MCF 10A (cell line): ENCODE data around the gene GRM8. TPM values are rescaled to one million over a fixed set of nuclear protein-coding genes. Genes with fewer than 3 reads are reported as not detected.

Experiments used
- BruUV-seq: library from RNA; stranded (reverse); fragments of 400-500 nt; replicated peaks from 2 replicates; lab custom pipeline; 2021; lab: Mats Ljungman, UMichigan
- CTCF ChIA-PET: fragments of 300-600 bp; sonication (Branson Sonifier 250); formaldehyde crosslinking; extraction: SDS; loops from one replicate; lab custom pipeline; 2021; ENCODE audit warnings: antibody characterized with exemption, inconsistent platforms; lab: Yijun Ruan, JAX
- POLR2A ChIA-PET: fragments of 300-600, 350-650 bp; sonication (Branson Sonifier 250); formaldehyde crosslinking; extraction: SDS; loops from one replicate; lab custom pipeline; 2020; ENCODE audit warnings: antibody characterized with exemption, inconsistent platforms; lab: Yijun Ruan, JAX
- DNase-seq: peaks from one replicate; pipeline ENCODE4 v3.0.0-alpha.2; 2018; ENCODE audit not compliant: unreplicated experiment
- H3K27ac Mint-ChIP-seq: one replicate; pipeline ENCODE4 v1.8.0; 2022; ENCODE audit warnings: mild to moderate bottlenecking, low read depth, mixed read lengths; ENCODE audit not compliant: unreplicated experiment
- H3K27me3 Mint-ChIP-seq: one replicate; pipeline ENCODE4 v1.8.0; 2022; ENCODE audit warnings: mixed read lengths; ENCODE audit not compliant: insufficient read depth, unreplicated experiment
- H3K36me3 Mint-ChIP-seq: one replicate; pipeline ENCODE4 v1.8.0; 2022; ENCODE audit warnings: mild to moderate bottlenecking, moderate library complexity, mixed read lengths; ENCODE audit not compliant: insufficient read depth, unreplicated experiment
- H3K4me1 Mint-ChIP-seq: one replicate; pipeline ENCODE4 v1.8.0; 2022; ENCODE audit warnings: mixed read lengths; ENCODE audit not compliant: insufficient read depth, unreplicated experiment
- H3K4me3 Mint-ChIP-seq: one replicate; pipeline ENCODE4 v1.8.0; 2022; ENCODE audit warnings: mild to moderate bottlenecking, moderate library complexity, mixed read lengths; ENCODE audit not compliant: unreplicated experiment
- H3K9me3 Mint-ChIP-seq: one replicate; pipeline ENCODE4 v1.8.0; 2022; ENCODE audit warnings: mixed read lengths; ENCODE audit not compliant: unreplicated experiment
- CTCF ChIP-seq: fragments of 200-600 bp; IDR thresholded peaks from one replicate; pipeline ENCODE4 v1.8.0; 2022; ENCODE audit warnings: antibody characterized with exemption, mild to moderate bottlenecking; ENCODE audit not compliant: unreplicated experiment
- intact Hi-C: fragments of 100-400 bp; cut with micrococcal nuclease; formaldehyde crosslinking; loops from 2 replicates; pipeline ENCODE4 v1.14.1; 2022
- total RNA-seq: library from RNA; stranded (reverse); gene quantifications from 2 replicates; pipeline ENCODE4 v1.2.3, GENCODE V29; 2022

Gene GRM8
- total RNA-seq, 1 experiment from 2014 or later: not detected

DNA sequence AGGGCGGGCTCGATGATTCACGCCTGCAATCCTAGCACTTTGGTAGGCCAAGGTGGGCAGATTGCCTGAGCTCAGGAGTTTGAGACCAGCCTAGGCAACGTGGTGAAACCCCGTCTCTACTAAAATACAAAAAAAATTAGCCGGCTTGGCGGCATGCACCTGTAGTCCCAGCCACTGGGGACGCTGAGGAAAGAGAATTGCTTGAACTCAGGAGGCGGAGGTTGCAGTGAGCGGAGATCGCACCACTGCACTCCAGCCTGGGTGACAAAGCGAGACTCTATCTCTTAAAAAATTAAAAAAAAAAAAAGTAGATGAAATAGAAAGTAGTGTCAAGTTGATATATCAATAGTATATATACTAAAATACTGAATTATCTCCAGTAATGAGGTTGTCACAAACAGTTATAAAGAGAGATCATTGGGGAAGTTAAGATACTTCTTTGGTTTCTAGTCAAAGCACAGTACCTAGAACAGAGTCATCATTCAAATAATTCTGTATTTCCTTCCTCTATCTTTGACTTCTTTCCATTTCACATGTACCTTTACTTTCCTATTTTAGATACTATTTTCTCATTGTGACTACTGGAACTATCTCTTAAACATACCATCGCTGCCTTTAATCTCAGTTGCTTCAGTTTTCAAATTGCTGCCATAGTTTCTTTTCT lies 491.7 kb downstream of the GRM8 start:
- intact Hi-C loops: no loop called here
- DNase-seq: no peak
- Mint-ChIP-seq H3K9me3 (no peaks in the 10 kb centered on the region), H3K4me3 (no peak overlapping the region), H3K4me1 (no peaks in the 10 kb centered on the region), H3K27me3 (no peaks in the 10 kb centered on the region), H3K27ac (no peak overlapping the region), H3K36me3 (no peaks in the 10 kb centered on the region)
- POLR2A ChIA-PET: no interaction called here
- BruUV-seq: no TSS peak
- CTCF ChIA-PET: interaction anchor here (0.6 to 0.7 kb wide), 2 partner anchors 43 to 51 kb away, joined by 3 read pairs; no protein-coding TSS in a partner anchor
- TF ChIP-seq CTCF: no peak

- no peaks in the 10 kb centered on the region for H3K36me3 Mint-ChIP-seq
- TF ChIP-seq CTCF: no peak
- no peak overlapping the region for H3K4me3 Mint-ChIP-seq
- DNase-seq: no peak
- no TSS peak for BruUV-seq
- no peaks in the 10 kb centered on the region for H3K9me3 Mint-ChIP-seq
- H3K4me1 Mint-ChIP-seq: no peaks in the 10 kb centered on the region
- CTCF ChIA-PET: interaction anchor here (0.6 to 0.7 kb wide), 2 partner anchors 63 to 1084 kb away, joined by 3 read pairs; no protein-coding TSS in a partner anchor
- H3K27ac Mint-ChIP-seq: no peak overlapping the region
- POLR2A ChIA-PET: no interaction called here
- intact Hi-C loops: no loop called here
- no peaks in the 10 kb centered on the region for H3K27me3 Mint-ChIP-seq
Measured at GRCh38 chr7:126755381-126755780, 497.4 kb downstream of the GRM8 start.

DNA sequence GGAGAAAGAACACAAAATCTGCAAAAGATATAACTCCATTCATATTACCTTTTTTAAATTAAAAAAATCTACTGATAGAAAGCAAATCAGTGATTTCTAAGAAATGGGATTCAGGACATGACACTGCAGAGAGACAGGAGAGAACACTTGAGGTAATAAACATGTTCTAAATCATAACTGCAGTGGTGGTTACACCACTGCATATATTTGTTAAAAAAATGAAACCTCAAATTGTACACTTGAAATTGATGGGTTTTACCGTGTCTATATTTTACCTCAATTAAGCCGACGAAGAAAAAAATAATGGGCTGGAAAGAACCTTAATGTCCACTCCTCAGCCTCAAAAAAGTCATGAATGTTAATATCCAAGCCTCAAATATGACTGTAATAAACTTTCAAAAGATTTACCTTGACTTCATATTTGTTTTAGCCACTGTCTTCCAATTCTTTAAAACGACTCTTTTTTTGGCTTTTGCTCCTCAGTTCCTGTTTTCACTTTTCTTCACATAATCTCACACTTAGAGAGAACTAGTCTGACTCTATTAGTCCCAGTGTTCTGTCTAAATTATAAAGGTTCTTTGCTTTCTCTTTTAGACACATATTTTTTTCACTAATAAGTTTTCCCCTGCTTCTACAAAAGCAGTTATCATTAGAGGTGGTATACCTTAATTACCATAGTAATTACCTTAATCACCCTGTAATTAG lies 502.4 kb downstream of the GRM8 start:
- H3K4me3 Mint-ChIP-seq: no peak overlapping the region
- intact Hi-C loops: no loop called here
- ChIA-PET POLR2A (no interaction called here), CTCF (interaction anchor here (1.2 kb wide), 1 partner anchor 10 kb away, joined by 3 read pairs; no protein-coding TSS in a partner anchor)
- H3K9me3 Mint-ChIP-seq: no peaks in the 10 kb centered on the region
- H3K4me1 Mint-ChIP-seq: no peaks in the 10 kb centered on the region
- TF ChIP-seq CTCF: no peak
- BruUV-seq: no TSS peak
- no peak overlapping the region for H3K27ac Mint-ChIP-seq
- H3K27me3 Mint-ChIP-seq: no peaks in the 10 kb centered on the region
- DNase-seq: no peak
- H3K36me3 Mint-ChIP-seq: no peaks in the 10 kb centered on the region

DNA sequence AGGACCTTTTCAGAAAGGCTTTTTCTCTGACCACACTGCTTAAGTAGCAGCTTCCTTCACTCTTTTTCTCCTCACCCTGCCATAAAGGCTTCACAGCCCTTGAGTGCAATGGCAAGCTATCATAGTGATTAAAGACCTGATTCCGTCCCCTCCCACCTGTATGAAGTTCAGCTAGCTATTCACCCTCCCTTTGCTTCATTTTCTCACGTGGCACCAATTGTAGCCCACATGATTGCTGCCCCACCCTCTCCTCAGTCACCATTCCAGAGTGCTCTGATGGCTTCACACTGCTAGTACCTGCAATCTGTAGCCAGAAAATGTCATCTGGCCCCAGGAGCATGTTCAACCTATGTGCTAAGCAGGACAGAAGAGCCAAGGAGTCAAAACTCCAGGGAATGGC lies 523.8 kb downstream of the GRM8 start:
- BruUV-seq: no TSS peak
- peaks cover 12% of the 10 kb centered on the region for H3K4me1 Mint-ChIP-seq
- no peak for TF ChIP-seq CTCF
- intact Hi-C loops: no loop called here
- no peak overlapping the region for H3K4me3 Mint-ChIP-seq
- ChIA-PET POLR2A (no interaction called here), CTCF (no interaction called here)
- H3K27ac Mint-ChIP-seq: no peak overlapping the region
- DNase-seq: no peak
- no peaks in the 10 kb centered on the region for H3K9me3 Mint-ChIP-seq
- no peaks in the 10 kb centered on the region for H3K36me3 Mint-ChIP-seq
- no peaks in the 10 kb centered on the region for H3K27me3 Mint-ChIP-seq
